HCT116 (cell line): ENCODE measurements around the gene FUCA2.

Source experiments
- CBX3 ChIP-seq: IDR thresholded peaks from 2 replicates; pipeline ENCODE4 v1.6.1; 2012; ENCODE audit warnings: low read depth
- CTCF ChIP-seq, 3 experiments: fragments of 200-600 bp in 1 of 3; sonication (generic) in 1 of 3; IDR thresholded peaks in 2 of 3; conservative IDR thresholded peaks in 1 of 3; 2 replicates each; pipeline ENCODE4 v1.5.1; 2012 to 2017; ENCODE audit warnings: low read depth in 2 of 3, low read length in 2 of 3, antibody characterized with exemption in 1 of 3, borderline replicate concordance in 1 of 3, control low read depth in 1 of 3, mild to moderate bottlenecking in 1 of 3, mixed read lengths in 1 of 3, mixed run types in 1 of 3, moderate library complexity in 1 of 3; ENCODE audit not compliant: insufficient read depth in 1 of 3
- ELF1 ChIP-seq: IDR thresholded peaks from 2 replicates; pipeline ENCODE4 v1.6.1; 2012; ENCODE audit warnings: low read depth, borderline replicate concordance
- EZH2 ChIP-seq: fragments of 200-600 bp; sonication (generic); IDR thresholded peaks from 2 replicates; pipeline ENCODE4 v1.6.1; 2017; ENCODE audit warnings: antibody characterized with exemption, mixed run types
- JUND ChIP-seq: IDR thresholded peaks from 2 replicates; pipeline ENCODE4 v1.6.1; 2012
- POLR2A ChIP-seq: IDR thresholded peaks from 2 replicates; pipeline ENCODE4 v1.7.0; 2011; ENCODE audit warnings: borderline replicate concordance; ENCODE audit not compliant: insufficient read depth, insufficient read length; ENCODE audit errors: extremely low read depth
- RAD21 ChIP-seq: IDR thresholded peaks from 2 replicates; pipeline ENCODE4 v1.6.1; 2012; ENCODE audit warnings: low read depth, mild to moderate bottlenecking
- REST ChIP-seq: IDR thresholded peaks from 2 replicates; pipeline ENCODE4 v1.6.1; 2012; ENCODE audit warnings: low read depth
- SIN3A ChIP-seq: IDR thresholded peaks from 2 replicates; pipeline ENCODE4 v1.6.1; 2012; ENCODE audit warnings: low read depth

- no peak for TF ChIP-seq CTCF (IDR thresholded peaks at IDR 0.05 in 2 of 3, conservative IDR thresholded peaks at IDR 0.05 in 1 of 3; ENCODE audit: borderline replicate concordance in 1 of 3, insufficient read depth in 1 of 3, low read depth in 2 of 3, low read length in 2 of 3)
- TF ChIP-seq POLR2A, result no peak
- no peak for TF ChIP-seq RAD21
- no peak for TF ChIP-seq JUND
- TF ChIP-seq REST, result no peak
- no peak for TF ChIP-seq CBX3
- TF ChIP-seq SIN3A, result no peak
- TF ChIP-seq ELF1, result no peak
- no peak for TF ChIP-seq EZH2
Observed at GRCh38 chr6:143496974-143497373, 14.5 kb downstream of the FUCA2 start.
